Thyroid gland (tissue), 4 donors: ENCODE measurements around the gene SYDE2.

Experiments used
- POLR2A ChIP-seq, 2 donors: fragments of 450-650 bp; IDR thresholded peaks; one replicate each; pipeline ENCODE4 v1.6.1; 2017; ENCODE audit warnings: antibody characterized with exemption in 2 of 2, mild to moderate bottlenecking in 2 of 2, moderate library complexity in 1 of 2
- TF ChIP-seq, protein P1 (sequence below), 6 experiments: fragments of 200-600 bp in 3 of 6; fragments of 450-650 bp in 3 of 6; sonication (generic) in 3 of 6; IDR thresholded peaks; one replicate each; pipeline ENCODE4 v1.5.1; 2016 to 2019; ENCODE audit warnings: antibody characterized with exemption in 6 of 6, mild to moderate bottlenecking in 2 of 6, inconsistent platforms in 1 of 6, moderate library complexity in 1 of 6

GRCh38 chr1:85149805-85150204 lies 51.0 kb downstream of the SYDE2 start:
- TF ChIP-seq, protein P1, sequence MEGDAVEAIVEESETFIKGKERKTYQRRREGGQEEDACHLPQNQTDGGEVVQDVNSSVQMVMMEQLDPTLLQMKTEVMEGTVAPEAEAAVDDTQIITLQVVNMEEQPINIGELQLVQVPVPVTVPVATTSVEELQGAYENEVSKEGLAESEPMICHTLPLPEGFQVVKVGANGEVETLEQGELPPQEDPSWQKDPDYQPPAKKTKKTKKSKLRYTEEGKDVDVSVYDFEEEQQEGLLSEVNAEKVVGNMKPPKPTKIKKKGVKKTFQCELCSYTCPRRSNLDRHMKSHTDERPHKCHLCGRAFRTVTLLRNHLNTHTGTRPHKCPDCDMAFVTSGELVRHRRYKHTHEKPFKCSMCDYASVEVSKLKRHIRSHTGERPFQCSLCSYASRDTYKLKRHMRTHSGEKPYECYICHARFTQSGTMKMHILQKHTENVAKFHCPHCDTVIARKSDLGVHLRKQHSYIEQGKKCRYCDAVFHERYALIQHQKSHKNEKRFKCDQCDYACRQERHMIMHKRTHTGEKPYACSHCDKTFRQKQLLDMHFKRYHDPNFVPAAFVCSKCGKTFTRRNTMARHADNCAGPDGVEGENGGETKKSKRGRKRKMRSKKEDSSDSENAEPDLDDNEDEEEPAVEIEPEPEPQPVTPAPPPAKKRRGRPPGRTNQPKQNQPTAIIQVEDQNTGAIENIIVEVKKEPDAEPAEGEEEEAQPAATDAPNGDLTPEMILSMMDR (IDR thresholded peaks at IDR 0.05): no peak
- TF ChIP-seq POLR2A (IDR thresholded peaks at IDR 0.05): no peak
